ENCODE measurements around the gene CSPG5. TPM values are rescaled to one million over a fixed set of nuclear protein-coding genes. Genes with fewer than 3 reads are reported as not detected.

The CSPG5 gene, protein sequence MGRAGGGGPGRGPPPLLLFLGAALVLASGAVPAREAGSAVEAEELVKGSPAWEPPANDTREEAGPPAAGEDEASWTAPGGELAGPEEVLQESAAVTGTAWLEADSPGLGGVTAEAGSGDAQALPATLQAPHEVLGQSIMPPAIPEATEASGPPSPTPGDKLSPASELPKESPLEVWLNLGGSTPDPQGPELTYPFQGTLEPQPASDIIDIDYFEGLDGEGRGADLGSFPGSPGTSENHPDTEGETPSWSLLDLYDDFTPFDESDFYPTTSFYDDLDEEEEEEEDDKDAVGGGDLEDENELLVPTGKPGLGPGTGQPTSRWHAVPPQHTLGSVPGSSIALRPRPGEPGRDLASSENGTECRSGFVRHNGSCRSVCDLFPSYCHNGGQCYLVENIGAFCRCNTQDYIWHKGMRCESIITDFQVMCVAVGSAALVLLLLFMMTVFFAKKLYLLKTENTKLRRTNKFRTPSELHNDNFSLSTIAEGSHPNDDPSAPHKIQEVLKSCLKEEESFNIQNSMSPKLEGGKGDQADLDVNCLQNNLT
- total RNA-seq: 0.54 TPM

DNA sequence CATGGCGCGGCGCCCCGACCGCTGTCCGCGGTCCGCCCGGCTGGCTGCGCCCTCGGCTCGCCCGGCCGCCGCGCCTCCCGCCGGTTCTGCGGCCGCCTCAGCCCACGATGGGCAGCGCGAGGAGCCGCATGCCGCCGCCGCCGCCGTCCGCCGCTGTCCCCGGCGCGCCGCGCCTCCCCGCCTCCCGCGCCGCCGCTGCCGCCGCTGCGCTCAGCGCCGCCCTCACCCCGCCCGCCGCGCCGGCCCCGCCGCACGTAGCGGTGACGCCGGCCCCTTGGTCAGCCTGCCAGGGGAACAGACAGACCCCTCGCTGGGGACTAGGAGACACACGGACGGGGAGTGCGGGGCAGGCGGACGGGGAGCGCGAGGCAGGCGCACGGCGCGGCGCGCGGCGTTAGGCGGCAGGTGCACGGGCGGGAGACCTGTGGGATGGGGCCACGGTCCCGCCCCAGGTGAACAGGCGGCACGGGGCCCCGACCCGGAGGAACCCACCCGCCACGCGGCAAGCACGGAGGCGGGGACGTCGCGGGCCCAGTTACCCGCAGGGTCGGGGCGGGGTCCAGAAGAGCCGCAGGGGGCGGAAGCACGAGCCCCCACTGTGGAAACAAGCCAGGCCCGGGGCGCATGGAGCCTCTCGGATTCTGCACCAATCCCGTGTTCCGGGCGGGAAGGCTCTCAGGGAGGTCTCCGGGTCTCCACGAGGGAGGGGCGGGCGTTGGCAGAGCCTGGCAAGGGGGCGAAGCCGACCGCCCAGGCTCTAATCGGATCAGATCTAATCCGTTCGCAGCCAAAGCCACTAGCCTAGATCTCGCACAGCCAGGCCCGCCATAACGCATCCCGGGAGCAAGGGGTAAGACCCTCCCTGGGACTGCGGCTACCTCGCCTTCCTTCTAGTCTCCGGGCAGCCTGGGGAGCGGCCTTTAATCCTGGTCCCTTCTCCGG is at the start of gene CSPG5:
Gene CSPG5, minus strand, starts transcription at position 175 of the 942 bp plus-strand sequence. Its CDS starts 172 bp downstream, at position 3.
- DNase-seq (ENCODE audit: low read depth in 2 of 3, low spot score in 2 of 3): peak in 2 of 3 donors; percentile 14 to 16

DNA sequence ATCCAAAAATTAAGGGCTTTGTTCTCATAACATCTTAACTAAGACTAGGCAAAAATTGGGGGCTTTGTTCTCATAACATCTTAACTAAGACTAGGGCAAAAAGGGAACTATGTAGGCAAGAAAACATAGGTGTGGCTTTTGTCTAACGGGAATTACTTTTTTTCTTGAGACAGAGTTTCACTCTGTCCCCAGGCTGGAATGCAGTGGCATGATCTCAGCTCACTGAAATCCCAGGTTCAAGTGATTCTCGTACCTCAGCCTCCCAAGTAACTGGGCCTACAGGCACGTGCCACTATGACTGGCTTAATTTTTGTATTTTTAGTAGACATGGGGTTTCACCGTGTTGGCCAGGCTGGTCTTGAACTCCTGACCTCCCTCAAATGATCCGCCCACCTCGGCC is 49.8 kb upstream of the CSPG5 start:
- no peak for DNase-seq (ENCODE audit: low read depth in 2 of 3, low spot score in 2 of 3)

DNA sequence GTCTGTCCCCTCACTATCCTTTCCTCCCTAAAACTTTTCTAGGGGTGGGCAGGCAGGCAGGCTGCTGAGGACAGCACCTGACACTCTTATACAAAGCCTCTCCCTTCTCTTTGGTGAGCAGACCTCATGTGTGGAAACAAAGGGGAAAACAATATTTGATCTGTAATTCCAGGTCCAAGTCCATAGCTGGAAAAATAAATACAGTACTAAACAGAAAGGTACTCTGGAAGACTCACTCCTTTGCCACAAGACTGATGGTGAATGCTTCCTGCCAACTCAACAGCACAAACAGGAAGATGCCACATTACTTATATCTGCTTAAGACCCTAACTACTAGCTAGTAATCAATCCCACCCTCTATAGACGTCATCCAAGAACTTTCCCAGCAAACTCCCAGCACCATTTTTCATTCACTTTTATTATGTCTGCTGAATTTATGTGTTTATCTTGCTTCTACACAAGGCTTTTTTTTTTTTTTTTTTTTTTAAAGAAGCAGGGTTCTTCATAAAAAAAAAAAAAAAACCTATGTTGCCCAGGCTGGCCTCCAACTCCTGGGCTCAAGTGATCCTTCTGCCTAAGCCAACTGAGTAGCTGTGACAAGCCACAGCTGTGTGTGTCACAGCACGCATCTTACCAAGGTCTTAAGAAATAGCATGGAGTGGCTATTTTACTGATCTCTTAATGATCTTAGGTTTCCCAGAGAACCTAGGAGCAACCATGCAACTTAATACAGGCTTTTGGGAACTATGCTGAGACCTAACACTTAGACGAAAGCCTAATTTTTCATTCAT is 44.2 kb upstream of the CSPG5 start:
- no peak for DNase-seq (ENCODE audit: low read depth in 2 of 3, low spot score in 2 of 3)

DNA sequence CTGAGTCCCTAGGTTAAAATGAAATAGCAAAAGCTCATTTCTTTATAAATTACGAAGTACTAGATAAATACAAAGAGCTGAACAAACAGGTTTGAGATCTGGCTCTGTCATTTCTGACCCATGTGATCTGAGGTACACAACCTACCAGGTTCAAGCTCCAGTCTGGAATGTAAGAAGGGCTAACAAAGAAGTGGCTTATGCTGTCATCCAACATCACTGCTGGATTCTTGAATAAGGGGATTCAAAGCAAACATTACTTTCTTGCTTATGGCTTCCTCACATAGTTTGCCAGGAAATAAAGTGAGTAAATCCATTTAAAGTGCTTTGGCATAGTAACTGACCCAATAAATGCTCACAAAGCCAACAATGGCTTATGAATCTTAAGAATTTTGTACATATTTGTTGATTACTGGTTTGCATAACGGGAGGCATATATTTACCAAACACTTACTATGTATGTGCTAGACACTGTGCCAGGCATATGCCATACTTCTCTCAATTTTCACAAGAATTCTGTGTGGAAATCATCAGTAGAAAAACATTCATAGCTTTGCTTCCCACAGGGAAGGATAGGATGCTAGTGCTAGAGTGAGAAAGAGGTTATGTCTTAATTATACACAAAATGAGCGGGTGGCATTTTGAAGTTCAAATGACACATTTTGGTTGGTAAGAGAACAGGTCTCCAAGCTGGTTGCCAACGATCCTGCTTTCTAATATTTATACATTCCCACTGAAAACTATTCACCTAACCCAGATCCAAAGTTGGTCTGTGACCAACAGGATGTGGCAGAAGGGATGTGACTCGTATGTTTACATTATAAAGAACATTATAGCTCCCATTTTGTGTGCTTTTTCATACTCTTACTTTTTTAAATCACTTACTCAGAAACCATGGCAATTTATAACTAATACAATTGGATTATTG is 38.7 kb upstream of the CSPG5 start:
- DNase-seq (ENCODE audit: low read depth in 2 of 3, low spot score in 2 of 3): no peak

DNA sequence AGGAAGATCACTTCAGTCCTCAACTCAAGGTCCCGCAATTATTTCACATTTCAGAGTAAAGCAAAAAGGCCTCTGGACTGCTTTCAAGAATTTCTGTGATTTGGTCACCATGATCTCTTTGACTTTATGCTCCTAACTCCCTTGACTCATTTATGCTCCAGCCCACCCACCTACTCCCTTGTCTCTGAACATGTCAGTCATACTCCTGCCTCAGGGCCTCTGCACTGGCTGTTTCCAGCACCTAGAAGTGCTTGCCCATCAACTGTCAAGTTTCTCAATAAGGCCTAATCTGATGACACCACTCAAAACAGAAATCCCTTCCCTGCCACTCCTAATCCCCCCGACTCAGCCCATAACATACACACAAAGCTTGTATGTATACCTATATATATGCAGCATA is 36.1 kb upstream of the CSPG5 start:
- DNase-seq (ENCODE audit: low read depth in 2 of 3, low spot score in 2 of 3): no peak

DNA sequence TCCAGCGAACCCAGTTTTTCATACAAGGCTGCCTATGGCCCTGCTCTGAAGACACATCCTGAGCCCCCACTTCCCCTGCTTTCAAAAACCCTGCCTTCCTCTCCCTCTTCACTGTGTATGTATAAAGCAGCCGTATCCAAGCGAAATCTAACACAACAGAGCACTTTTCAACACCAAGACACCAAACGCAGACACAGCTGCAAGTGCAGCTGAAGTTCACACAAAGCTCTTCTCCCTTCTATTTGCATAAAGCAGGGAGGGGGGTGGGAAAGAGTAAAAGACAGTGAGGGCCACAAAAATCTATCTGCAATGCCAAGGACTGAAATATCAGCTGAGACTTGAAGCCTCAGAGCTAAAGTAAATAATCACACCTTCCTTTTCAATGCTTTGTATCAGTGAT is 35.1 kb upstream of the CSPG5 start:
- no peak for DNase-seq (ENCODE audit: low read depth in 2 of 3, low spot score in 2 of 3)

DNA sequence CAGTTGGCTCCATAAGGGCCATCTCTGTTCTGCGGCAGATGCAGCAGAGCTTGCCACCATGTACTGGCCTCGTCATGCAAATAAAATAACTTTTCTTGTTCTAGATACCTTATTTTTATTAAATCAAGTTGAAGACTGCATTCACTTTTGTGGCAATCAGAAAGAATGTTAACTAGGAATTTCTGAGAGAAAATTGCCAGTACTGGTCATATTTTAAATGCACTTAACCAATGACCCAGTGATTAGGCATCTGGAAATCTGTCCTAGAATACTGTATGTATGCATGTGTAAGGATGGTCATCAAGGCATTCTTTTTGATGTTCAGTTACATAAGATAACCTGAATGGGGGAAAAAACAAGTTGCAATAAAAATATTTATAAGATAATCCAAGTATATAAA is 34.2 kb upstream of the CSPG5 start:
- DNase-seq (ENCODE audit: low read depth in 2 of 3, low spot score in 2 of 3): no peak

DNA sequence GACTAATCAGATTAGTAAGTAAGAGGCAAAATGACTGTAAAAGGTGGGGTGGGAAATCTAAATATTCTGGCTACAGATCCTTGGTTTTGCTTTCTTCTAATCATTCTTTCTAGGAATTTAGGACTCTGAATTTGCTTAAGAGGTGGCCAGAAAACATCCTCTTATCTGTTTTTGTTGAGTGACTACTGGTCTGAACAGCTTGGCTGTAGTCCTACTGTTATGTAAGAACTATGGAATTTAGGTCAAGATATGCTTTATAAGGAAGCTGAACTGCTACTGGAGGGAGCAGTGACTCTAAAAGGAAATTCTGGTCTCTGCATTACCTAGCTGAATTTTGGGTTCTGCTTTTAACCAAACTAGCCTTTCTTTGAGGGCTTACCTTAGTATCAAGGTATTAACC is 33.5 kb upstream of the CSPG5 start:
- no peak for DNase-seq (ENCODE audit: low read depth in 2 of 3, low spot score in 2 of 3)

DNA sequence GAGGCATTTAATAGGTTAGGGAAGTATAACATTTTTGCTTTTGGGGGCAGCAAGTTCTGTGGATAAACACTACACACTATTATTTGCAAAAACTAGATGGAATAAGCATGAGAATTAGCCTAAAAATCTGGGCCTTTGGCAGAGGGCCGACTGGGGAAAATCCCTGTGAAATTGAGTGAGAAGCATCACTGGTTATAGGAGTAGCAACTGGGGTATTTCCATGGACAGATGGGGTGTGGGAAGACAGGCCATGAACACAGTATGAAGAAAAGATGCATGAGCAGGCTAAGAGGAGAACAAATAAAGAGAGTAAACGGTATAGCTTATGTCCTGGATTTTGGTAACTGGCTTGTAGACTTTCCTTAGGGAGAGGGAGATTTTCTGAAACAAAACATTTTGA is 32.9 kb upstream of the CSPG5 start:
- DNase-seq (ENCODE audit: low read depth in 2 of 3, low spot score in 2 of 3): no peak

DNA sequence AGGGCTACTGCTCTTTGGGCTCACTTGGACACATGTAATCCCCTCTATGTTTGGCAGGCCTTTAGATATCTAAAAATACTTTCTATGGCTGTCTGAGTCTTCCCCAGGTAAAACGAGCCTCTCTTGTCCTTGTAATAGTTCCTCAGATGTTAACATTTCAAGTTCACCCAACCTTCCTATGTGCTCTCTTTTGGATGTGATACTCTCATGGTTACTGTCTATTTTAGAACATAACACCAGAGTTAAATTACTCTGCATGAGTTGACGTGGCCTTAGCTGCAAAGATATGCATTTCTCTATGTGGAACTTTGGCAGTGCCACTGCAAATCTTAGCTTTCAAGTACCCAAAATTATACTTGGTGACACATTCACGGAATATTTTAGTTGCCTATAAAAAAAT is 31.9 kb upstream of the CSPG5 start:
- no peak for DNase-seq (ENCODE audit: low read depth in 2 of 3, low spot score in 2 of 3)

DNA sequence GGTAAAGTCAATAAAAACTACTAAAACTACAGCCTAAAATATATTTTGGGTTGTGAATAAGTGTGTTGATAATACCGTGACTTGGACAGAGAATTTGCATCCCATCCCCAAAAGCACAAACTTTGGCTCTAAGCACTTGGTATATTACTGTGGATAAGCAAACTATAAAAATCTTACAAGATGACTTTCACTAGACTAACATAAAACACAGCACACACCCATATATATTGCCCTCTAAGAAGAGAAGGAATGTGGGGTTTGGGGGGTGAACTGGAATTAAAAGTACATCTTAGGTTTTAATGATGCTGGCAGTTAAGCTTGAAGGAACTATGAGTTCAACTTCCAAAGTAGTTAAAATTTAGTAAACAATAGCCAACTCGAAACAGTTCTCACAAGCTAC is 28.7 kb upstream of the CSPG5 start:
- DNase-seq (ENCODE audit: low read depth in 2 of 3, low spot score in 2 of 3): no peak

DNA sequence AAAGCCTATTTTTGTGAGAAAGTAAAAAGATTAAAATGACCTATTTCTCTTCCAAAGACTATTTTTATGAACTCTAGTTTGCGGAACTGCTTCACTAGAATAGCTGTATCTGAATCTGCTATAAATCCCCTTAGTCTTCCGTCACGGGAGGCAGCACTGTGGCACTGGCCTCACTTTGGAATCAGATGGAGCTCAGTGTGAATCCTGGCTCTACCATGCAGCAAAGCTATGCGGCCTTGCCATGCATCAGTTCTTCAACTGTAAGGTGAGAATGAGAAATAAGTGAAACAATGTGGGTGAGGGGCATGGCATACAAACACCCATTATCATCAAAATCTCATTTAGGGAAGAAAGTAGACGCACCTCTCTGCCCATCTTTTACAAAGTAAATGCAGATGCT is 27.5 kb upstream of the CSPG5 start:
- DNase-seq (ENCODE audit: low read depth in 2 of 3, low spot score in 2 of 3): no peak

DNA sequence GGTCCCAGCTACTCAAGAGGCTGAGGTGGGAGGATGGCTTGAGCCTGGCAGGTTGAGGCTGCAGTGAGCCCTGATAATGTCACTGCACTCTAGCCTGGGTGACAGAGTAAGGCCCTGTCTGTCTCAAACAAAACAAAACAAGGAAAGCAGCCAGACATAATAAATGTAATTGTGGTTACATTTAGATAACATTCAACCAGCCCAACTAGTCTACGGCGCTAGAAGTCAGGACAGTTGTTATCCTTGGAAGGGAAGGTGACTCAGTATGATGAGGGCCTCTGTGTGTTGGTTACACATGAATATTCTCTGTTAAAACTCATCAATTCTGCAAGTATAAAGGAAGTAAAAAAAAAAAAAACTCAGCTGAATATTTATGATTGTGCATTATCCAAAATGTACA is 27.0 kb upstream of the CSPG5 start:
- DNase-seq (ENCODE audit: low read depth in 2 of 3, low spot score in 2 of 3): no peak

DNA sequence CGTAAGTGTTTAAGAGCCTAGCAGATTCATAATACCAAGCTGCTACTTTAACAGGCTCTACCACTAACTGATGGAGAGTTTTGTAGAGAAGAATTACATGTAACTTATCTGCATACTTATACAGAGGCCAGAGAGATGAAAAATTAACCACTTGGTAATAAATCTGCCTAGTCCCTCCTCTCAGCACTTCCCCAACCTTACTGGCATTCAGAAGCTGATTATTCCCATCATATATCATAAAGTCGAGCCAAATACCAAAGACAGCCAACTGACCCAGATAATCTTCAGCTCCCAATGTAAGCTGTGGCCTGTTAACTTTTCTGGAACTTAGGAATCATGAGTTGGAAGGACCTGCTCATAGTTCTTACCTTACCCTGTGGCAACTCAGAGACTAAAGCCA is 25.5 kb upstream of the CSPG5 start:
- DNase-seq (ENCODE audit: low read depth in 2 of 3, low spot score in 2 of 3): no peak

DNA sequence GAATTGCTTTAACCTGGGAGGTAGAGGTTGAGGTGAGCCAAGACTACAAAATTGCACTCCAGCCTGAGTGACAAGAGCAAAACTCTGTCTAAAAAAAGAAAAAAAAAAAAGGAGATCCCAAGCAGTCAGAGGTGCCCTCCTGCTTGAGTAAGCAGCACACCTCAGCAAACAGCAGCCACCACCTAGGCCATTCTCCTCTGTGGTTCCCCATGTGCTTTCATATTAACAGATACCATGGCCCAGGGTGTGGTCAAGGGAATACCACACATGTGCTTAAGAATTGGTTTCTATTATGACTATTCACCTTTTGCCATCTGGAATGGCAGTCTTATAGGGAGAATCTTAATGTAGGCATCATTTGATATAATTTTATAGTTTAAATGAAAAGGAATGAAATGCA is 24.7 kb upstream of the CSPG5 start:
- DNase-seq (ENCODE audit: low read depth in 2 of 3, low spot score in 2 of 3): no peak

DNA sequence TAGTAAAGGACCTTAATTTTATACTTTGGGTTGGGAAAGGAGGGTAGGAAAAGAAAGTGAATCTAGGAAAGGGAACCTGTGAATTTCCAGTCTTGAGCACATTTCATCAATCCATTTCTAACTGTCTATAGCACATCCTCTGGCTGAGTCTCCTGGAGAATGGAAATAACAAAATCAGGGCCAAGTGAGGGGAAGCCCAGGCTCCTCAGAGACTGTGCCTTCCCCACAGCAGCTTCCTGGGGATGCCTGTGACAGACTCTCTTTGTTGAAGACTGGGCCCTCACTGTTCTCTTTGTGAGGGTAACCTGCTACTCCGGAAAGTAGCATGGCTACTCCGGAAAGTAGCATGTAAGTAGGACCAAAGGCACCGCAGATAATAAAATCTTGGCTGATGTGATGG is 22.6 kb upstream of the CSPG5 start:
- DNase-seq (ENCODE audit: low read depth in 2 of 3, low spot score in 2 of 3): no peak

DNA sequence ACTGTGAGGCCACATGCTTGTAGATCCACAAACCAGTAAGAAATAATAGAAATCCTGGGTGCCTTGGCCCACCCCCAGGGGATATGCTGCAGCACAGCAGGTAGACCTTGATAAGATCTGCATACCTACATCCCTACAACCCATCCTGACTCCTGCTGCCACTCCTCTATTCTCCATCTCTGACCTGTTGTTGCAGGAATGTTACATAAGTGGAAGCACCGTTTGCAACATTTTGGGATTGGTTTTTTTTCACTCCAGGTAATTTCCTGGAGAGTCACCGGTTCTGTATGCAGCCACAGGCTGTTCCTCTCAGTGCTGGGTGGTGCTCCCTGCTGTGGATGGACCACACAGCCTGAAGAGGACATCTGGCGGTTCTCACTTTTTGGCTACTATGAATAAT is 16.1 kb upstream of the CSPG5 start:
- no peak for DNase-seq (ENCODE audit: low read depth in 2 of 3, low spot score in 2 of 3)

DNA sequence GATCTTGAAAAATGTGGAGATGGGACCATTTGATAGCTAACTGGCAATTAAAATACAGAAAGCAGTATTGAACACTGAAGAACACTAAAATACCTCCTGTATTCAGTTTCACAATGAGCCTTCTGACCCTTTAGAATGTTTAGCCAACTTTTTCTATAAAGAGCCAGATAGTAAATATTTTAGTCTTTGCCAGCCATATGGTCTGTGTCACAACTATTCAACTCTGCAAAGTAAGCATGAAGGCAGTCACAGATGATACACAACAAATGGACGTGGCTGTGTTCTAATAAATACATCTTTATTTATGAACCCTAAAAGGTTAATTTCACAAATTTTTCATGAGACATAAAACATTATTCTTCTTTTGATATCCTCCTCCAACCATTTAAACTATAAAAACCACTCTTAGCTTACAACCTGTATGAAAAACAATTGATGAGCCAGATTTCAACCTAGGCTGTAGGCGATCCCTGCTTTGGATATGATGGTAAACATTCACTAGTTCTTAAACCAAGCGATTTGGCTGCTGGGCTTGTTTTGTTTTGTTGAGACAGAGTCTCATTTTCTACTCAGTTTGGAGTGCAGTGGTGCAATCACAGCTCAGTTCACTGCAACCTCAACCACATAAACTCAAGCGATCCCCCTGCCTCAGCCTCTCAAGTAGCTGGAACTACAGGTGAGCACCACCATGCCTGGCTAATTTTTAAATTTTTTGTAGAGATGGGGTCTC is 13.6 kb upstream of the CSPG5 start:
- no peak for DNase-seq (ENCODE audit: low read depth in 2 of 3, low spot score in 2 of 3)

DNA sequence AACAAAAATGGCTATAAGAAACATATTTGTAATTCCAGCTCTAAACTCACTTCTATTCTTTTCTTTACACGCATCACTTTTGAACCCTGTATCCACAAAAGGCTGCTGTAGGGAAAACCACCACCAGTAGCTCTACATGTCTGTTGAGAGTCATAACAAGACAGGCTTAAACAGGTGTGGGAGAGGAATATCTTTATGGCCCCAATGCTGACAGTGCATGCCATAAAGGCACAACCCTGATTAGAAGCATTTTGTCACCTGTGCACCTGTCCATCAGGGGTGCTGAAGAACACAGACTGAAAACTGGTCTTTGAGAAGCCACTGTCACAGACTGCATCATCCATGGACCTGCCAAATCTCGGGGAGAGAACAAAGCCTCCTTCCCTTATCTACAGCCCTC is 11.6 kb upstream of the CSPG5 start:
- no peak for DNase-seq (ENCODE audit: low read depth in 2 of 3, low spot score in 2 of 3)
